Endothelial cell of umbilical vein (primary cell): ENCODE data around the gene SLC22A7. TPM values are rescaled to one million over a fixed set of nuclear protein-coding genes. Genes with fewer than 3 reads are reported as not detected.

Source experiments
- BruUV-seq: library from RNA; stranded (reverse); fragments of 400-500 nt; replicated peaks from 2 replicates; lab custom pipeline; 2021; lab: Mats Ljungman, UMichigan
- CTCF ChIA-PET: fragments of 300-600, 350-600 bp; sonication (Branson Sonifier 250); formaldehyde crosslinking; loops from one replicate; lab custom pipeline; 2021; ENCODE audit warnings: antibody characterized with exemption, inconsistent platforms; lab: Charles Lee
- POLR2A ChIA-PET: fragments of 300-600, 350-600 bp; sonication (Branson Sonifier 250); formaldehyde crosslinking; loops from one replicate; lab custom pipeline; 2021; ENCODE audit warnings: antibody characterized with exemption, inconsistent platforms; lab: Charles Lee
- DNase-seq: peaks from one replicate; pipeline ENCODE4 v3.0.0-alpha.2; 2011; ENCODE audit warnings: low read depth, low spot score
- FAIRE-seq: peaks from 2 replicates; lab custom pipeline; 2011; peaks lifted over from hg19 to GRCh38; lab: Jason Lieb, UNC
- H2AFZ ChIP-seq: 2 replicates; pipeline ENCODE4 v1.6.0; 2012; ENCODE audit warnings: low read depth, low read length, control low read depth, inconsistent platforms
- H3K27ac ChIP-seq: 2 replicates; pipeline ENCODE4 v1.5.1; 2011; ENCODE audit warnings: low read depth, mild to moderate bottlenecking, control low read depth, low read length, moderate library complexity; ENCODE audit not compliant: insufficient read depth
- H3K27me3 ChIP-seq, 2 experiments: 2 replicates each; pipeline versions ENCODE4 v1.6.0 to v1.6.1; 2011; ENCODE audit warnings: low read length in 2 of 2, mixed read lengths in 1 of 2; ENCODE audit not compliant: control insufficient read depth in 2 of 2, insufficient read depth in 2 of 2
- H3K36me3 ChIP-seq, 2 experiments: 2 replicates in 1 of 2; 3 replicates in 1 of 2; pipeline ENCODE4 v1.5.1; 2011; ENCODE audit warnings: low read length in 2 of 2, mild to moderate bottlenecking in 1 of 2, moderate library complexity in 1 of 2; ENCODE audit not compliant: control insufficient read depth in 2 of 2, insufficient read depth in 2 of 2; ENCODE audit errors: extremely low read depth in 1 of 2
- H3K4me1 ChIP-seq: 3 replicates; pipeline ENCODE4 v1.5.1; 2011; ENCODE audit warnings: mild to moderate bottlenecking, low read length; ENCODE audit not compliant: control insufficient read depth, insufficient read depth; ENCODE audit errors: extremely low read depth
- H3K4me2 ChIP-seq: 2 replicates; pipeline ENCODE4 v1.6.1; 2011; ENCODE audit warnings: low read length, control low read depth, mixed read lengths; ENCODE audit not compliant: insufficient read depth
- H3K4me3 ChIP-seq, 3 experiments: fragments of 200-600 bp in 1 of 3; sonication (generic), shearing (Covaris generic) in 1 of 3; replicated peaks in 1 of 3; 2 replicates each; pipeline ENCODE4 v1.5.1; 2011 to 2016; ENCODE audit warnings: control low read depth in 3 of 3, low read length in 3 of 3, mild to moderate bottlenecking in 2 of 3, inconsistent platforms in 1 of 3, low read depth in 1 of 3, moderate library complexity in 1 of 3; ENCODE audit not compliant: insufficient read depth in 1 of 3
- H3K79me2 ChIP-seq: 2 replicates; pipeline ENCODE4 v1.6.0; 2012; ENCODE audit warnings: low read length, inconsistent platforms; ENCODE audit not compliant: control insufficient read depth, insufficient read depth
- H3K9ac ChIP-seq: replicated peaks from 2 replicates; pipeline ENCODE3; 2011; ENCODE audit warnings: low read length, control low read depth; ENCODE audit not compliant: insufficient read depth; ENCODE audit errors: extremely low read depth
- H3K9me1 ChIP-seq: replicated peaks from 3 replicates; pipeline ENCODE4 v1.6.0; 2011; ENCODE audit warnings: mild to moderate bottlenecking, low read length; ENCODE audit not compliant: control insufficient read depth, insufficient read depth; ENCODE audit errors: extremely low read depth
- H3K9me3 ChIP-seq: replicated peaks from 2 replicates; pipeline ENCODE4 v1.5.1; 2012; ENCODE audit warnings: low read length, inconsistent platforms; ENCODE audit not compliant: control insufficient read depth, insufficient read depth
- H4K20me1 ChIP-seq: replicated peaks from 2 replicates; pipeline ENCODE3; 2011; ENCODE audit warnings: mild to moderate bottlenecking, low read length; ENCODE audit not compliant: control insufficient read depth, insufficient read depth; ENCODE audit errors: extremely low read depth
- EZH2 ChIP-seq: IDR thresholded peaks from 2 replicates; pipeline ENCODE4 v1.6.1; 2012; ENCODE audit warnings: borderline replicate concordance, low read depth, mild to moderate bottlenecking, moderate library complexity, low read length, inconsistent platforms; ENCODE audit not compliant: severe bottlenecking
- FOS ChIP-seq: IDR thresholded peaks from 2 replicates; pipeline ENCODE4 v1.6.1; 2011; ENCODE audit warnings: mild to moderate bottlenecking, low read length, moderate library complexity, borderline replicate concordance; ENCODE audit not compliant: insufficient read depth
- GATA2 ChIP-seq: IDR thresholded peaks from 2 replicates; pipeline ENCODE4 v1.7.0; 2011; ENCODE audit warnings: low read depth, mild to moderate bottlenecking, moderate library complexity, mixed read lengths, low read length; ENCODE audit not compliant: insufficient read length, insufficient read depth
- JUN ChIP-seq: IDR thresholded peaks from 2 replicates; pipeline ENCODE4 v1.6.1; 2011; ENCODE audit warnings: borderline replicate concordance, low read depth; ENCODE audit not compliant: insufficient read length, insufficient read depth
- POLR2A ChIP-seq: IDR thresholded peaks from 2 replicates; pipeline ENCODE4 v1.6.1; 2012; ENCODE audit warnings: low read depth, mild to moderate bottlenecking, control low read depth, low read length
- POLR2AphosphoS5 ChIP-seq: IDR thresholded peaks from 2 replicates; pipeline ENCODE4 v1.6.1; 2012; ENCODE audit warnings: low read depth, mild to moderate bottlenecking, control low read depth, low read length, moderate library complexity; ENCODE audit not compliant: insufficient read depth
- dilution Hi-C: fragments of 300-500 bp; cut with MboI; formaldehyde crosslinking; loops from one replicate; pipeline ENCODE4 v1.15.0; 2019; ENCODE audit warnings: low sequenced_read_pairs; ENCODE audit not compliant: extremely low pct_ligation_motif_present
- intact Hi-C: fragments of 100-400 bp; cut with micrococcal nuclease; formaldehyde crosslinking; loops from one replicate; pipeline ENCODE4 v1.10.0; 2022
- polyA plus RNA-seq, 4 experiments: library from polyadenylated mRNA; depleted of rRNA in 3 of 4; stranded (reverse) in 3 of 4; unstranded in 1 of 4; fragments of >200 nt; gene quantifications; 2 replicates each; pipeline versions ENCODE4 v1.2.1 to v1.2.3, GENCODE V29; 2011 to 2012; ENCODE audit warnings: missing spikeins in 1 of 4
- total RNA-seq: library from RNA; stranded (reverse); gene quantifications from 2 replicates; pipeline ENCODE4 v1.2.3, GENCODE V29; 2021
- TF ChIP-seq, protein P1 (sequence below), 2 donors: IDR thresholded peaks; 1 replicate in 1 of 2; 2 replicates in 1 of 2; pipeline ENCODE4 v1.5.1; 2011; ENCODE audit warnings: low read length in 2 of 2, mild to moderate bottlenecking in 2 of 2, moderate library complexity in 2 of 2, control low read depth in 1 of 2, inconsistent platforms in 1 of 2, low read depth in 1 of 2; ENCODE audit not compliant: insufficient read depth in 1 of 2; ENCODE audit errors: extremely low read depth in 1 of 2

The SLC22A7 gene
- total and polyA plus RNA-seq, 2 donors (not counting 3 experiments of a cell fraction or from before 2014, with no cell fraction given) = not detected

- TF ChIP-seq JUN (no peak), GATA2 (no peak), EZH2 (no peak), POLR2A (no peak), POLR2AphosphoS5 (no peak), FOS (no peak)
- TF ChIP-seq, protein P1, sequence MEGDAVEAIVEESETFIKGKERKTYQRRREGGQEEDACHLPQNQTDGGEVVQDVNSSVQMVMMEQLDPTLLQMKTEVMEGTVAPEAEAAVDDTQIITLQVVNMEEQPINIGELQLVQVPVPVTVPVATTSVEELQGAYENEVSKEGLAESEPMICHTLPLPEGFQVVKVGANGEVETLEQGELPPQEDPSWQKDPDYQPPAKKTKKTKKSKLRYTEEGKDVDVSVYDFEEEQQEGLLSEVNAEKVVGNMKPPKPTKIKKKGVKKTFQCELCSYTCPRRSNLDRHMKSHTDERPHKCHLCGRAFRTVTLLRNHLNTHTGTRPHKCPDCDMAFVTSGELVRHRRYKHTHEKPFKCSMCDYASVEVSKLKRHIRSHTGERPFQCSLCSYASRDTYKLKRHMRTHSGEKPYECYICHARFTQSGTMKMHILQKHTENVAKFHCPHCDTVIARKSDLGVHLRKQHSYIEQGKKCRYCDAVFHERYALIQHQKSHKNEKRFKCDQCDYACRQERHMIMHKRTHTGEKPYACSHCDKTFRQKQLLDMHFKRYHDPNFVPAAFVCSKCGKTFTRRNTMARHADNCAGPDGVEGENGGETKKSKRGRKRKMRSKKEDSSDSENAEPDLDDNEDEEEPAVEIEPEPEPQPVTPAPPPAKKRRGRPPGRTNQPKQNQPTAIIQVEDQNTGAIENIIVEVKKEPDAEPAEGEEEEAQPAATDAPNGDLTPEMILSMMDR (IDR thresholded peaks at IDR 0.05; ENCODE audit: extremely low read depth in 1 of 2, insufficient read depth in 1 of 2, low read depth in 1 of 2, low read length in 2 of 2) = no peak
- Histone ChIP-seq H3K27me3 (no peaks in the 10 kb centered on the region), H3K79me2 (no peaks in the 10 kb centered on the region), H3K4me2 (no peak overlapping the region), H3K4me1 (no peaks in the 10 kb centered on the region), H2AFZ (no peak overlapping the region), H4K20me1 (no peaks in the 10 kb centered on the region), H3K9me3 (no peaks in the 10 kb centered on the region), H3K9ac (no peak overlapping the region), H3K9me1 (no peaks in the 10 kb centered on the region), H3K36me3 (peaks cover 0 to 22% of the 10 kb centered on the region in 2 experiments), H3K4me3 (no peak overlapping the region), H3K27ac (no peak overlapping the region)
- DNase-seq (no peak), FAIRE-seq (no peak)
- CTCF ChIA-PET = interaction anchor here (1.4 to 1.7 kb wide), 3 partner anchors 8 to 109 kb away, joined by 3 to 5 read pairs (median 3); partner anchors contain the start of gene DNPH1
- no TSS peak for BruUV-seq
- dilution Hi-C loops = no loop called here
- intact Hi-C loops = no loop called here
- POLR2A ChIA-PET = no interaction called here
Measured at GRCh38 chr6:43338243-43338642, 40.2 kb downstream of the SLC22A7 start.
